Left lung (tissue), 10 donors: ENCODE measurements around the gene CMTR1. TPM values are rescaled to one million over a fixed set of nuclear protein-coding genes. Genes with fewer than 3 reads are reported as not detected.
A peak's percentile ranks its signal among the peaks of the same experiment; 100 is the strongest.

Experiments
- ATAC-seq: fragments of 200-7000 bp; cut with Tn5 transposase; one replicate; pipeline ENCODE4 v1.9.1; 2020; ENCODE audit warnings: moderate library complexity
- DNase-seq, 4 donors: peaks; one replicate each; pipeline ENCODE4 v3.0.0-alpha.2; 2013 to 2020
- H3K27ac ChIP-seq, 2 donors: fragments of 200-600 bp; sonication (generic) in 1 of 2; one replicate each; pipeline versions ENCODE4 v1.5.0 to v1.8.0; 2020 to 2021
- H3K27me3 ChIP-seq, 2 donors: fragments of 200-600 bp; sonication (generic) in 1 of 2; one replicate each; pipeline versions ENCODE4 v1.5.0 to v1.8.0; 2020 to 2021
- H3K36me3 ChIP-seq, 2 donors: fragments of 200-600 bp; sonication (generic) in 1 of 2; one replicate each; pipeline versions ENCODE4 v1.5.0 to v1.8.0; 2020 to 2021
- H3K4me1 ChIP-seq, 2 donors: fragments of 200-600 bp; one replicate each; pipeline ENCODE4 v1.8.0; 2021
- H3K4me3 ChIP-seq, 2 donors: fragments of 200-600 bp; sonication (generic) in 1 of 2; one replicate each; pipeline versions ENCODE4 v1.5.0 to v1.8.0; 2020 to 2021; ENCODE audit warnings: mild to moderate bottlenecking in 1 of 2
- H3K9me3 ChIP-seq, 2 donors: fragments of 200-600 bp; sonication (generic) in 1 of 2; one replicate each; pipeline versions ENCODE4 v1.5.0 to v1.8.0; 2020 to 2021
- CTCF ChIP-seq, 2 donors: fragments of 200-600 bp; sonication (generic) in 1 of 2; IDR thresholded peaks; one replicate each; pipeline versions ENCODE4 v1.5.0 to v1.8.0; 2021; ENCODE audit warnings: antibody characterized with exemption in 2 of 2
- intact Hi-C, 2 donors: fragments of 100-400 bp; cut with DNase I; formaldehyde crosslinking; loops; one replicate each; pipeline versions ENCODE4 v1.11.2 to v1.14.2; 2022
- polyA plus RNA-seq, 6 donors: library from polyadenylated mRNA; unstranded; fragments of 120-200 nt; gene quantifications; one replicate each; pipeline ENCODE4 v1.2.1, GENCODE V29; 2013; ENCODE audit not compliant: insufficient read length in 6 of 6
- total RNA-seq, 2 donors: library from RNA; stranded (reverse); fragmentation: NEBNext Ultra II Directional; extraction: Animal tissue kit (Norgen Biotek cat#: 25700); gene quantifications; one replicate each; pipeline ENCODE4 v1.2.1, GENCODE V29; 2021
- donor health status: DM: no; HTN: yes; CAD: no.
- donor health status: DM: no; HTN: no; CAD: no.

The CMTR1 gene
- total and polyA plus RNA-seq, 8 donors, result 36.1 to 54.4 (median 51.1) TPM

- TF ChIP-seq CTCF (IDR thresholded peaks at IDR 0.05), result no peak
- H3K27me3 ChIP-seq, result no peaks in the 10 kb centered on the region
- H3K9me3 ChIP-seq, result no peaks in the 10 kb centered on the region
- H3K4me3 ChIP-seq, result no peak overlapping the region
- H3K36me3 ChIP-seq, result no peaks in the 10 kb centered on the region
- no peak for DNase-seq
- H3K27ac ChIP-seq, result no peak overlapping the region
- intact Hi-C loops, result no loop called here
- no peak for ATAC-seq
- no peaks in the 10 kb centered on the region for H3K4me1 ChIP-seq
Measured at GRCh38 chr6:37426058-37426944, 6.7 kb upstream of the CMTR1 start.

GRCh38 chr6:37426945-37427510 lies 6.0 kb upstream of the CMTR1 start:
- H3K27ac ChIP-seq, result no peak overlapping the region
- intact Hi-C loops, result no loop called here

GRCh38 chr6:37429352-37429750 lies 3.7 kb upstream of the CMTR1 start:
- Histone ChIP-seq H3K9me3 (no peaks in the 10 kb centered on the region), H3K36me3 (no peaks in the 10 kb centered on the region), H3K27ac (no peak overlapping the region), H3K4me3 (no peak overlapping the region), H3K4me1 (peaks cover 6 to 16% of the 10 kb centered on the region in 2 donors), H3K27me3 (no peaks in the 10 kb centered on the region)
- no peak for TF ChIP-seq CTCF (IDR thresholded peaks at IDR 0.05)
- intact Hi-C loops, result no loop called here
- DNase-seq (no peak), ATAC-seq (no peak)

More at GRCh38 chr6:37426945-37427510, 6.0 kb upstream of the CMTR1 start:
- peaks cover 0 to under 1% of the 10 kb centered on the region in 2 donors for H3K4me1 ChIP-seq
- DNase-seq (no peak), ATAC-seq (no peak)
- H3K4me3 ChIP-seq, result no peak overlapping the region
- no peaks in the 10 kb centered on the region for H3K9me3 ChIP-seq
- no peak for TF ChIP-seq CTCF (IDR thresholded peaks at IDR 0.05)
- no peaks in the 10 kb centered on the region for H3K27me3 ChIP-seq
- H3K36me3 ChIP-seq, result no peaks in the 10 kb centered on the region

- peak; percentile 11 for ATAC-seq
- no peak for DNase-seq
- Histone ChIP-seq H3K27ac (peak overlapping the region; percentile 87 to 95), H3K9me3 (no peaks in the 10 kb centered on the region), H3K4me3 (peak overlapping the region; percentile 94 to 99), H3K36me3 (peaks cover 0 to 21% of the 10 kb centered on the region in 2 donors), H3K27me3 (no peaks in the 10 kb centered on the region), H3K4me1 (peaks cover 7 to 27% of the 10 kb centered on the region in 2 donors)
- no peak for TF ChIP-seq CTCF (IDR thresholded peaks at IDR 0.05)
- intact Hi-C loops, result no loop called here
Measured at GRCh38 chr6:37432590-37432915, 468 bp upstream of the CMTR1 start.

- DNase-seq, result peak in 3 of 4 donors; percentile 11 to 34 (median 23)
- intact Hi-C loops, result no loop called here
- TF ChIP-seq CTCF (IDR thresholded peaks at IDR 0.05), result no peak
- Histone ChIP-seq H3K4me3 (peak overlapping the region; percentile 94 to 99), H3K9me3 (no peaks in the 10 kb centered on the region), H3K27me3 (no peaks in the 10 kb centered on the region), H3K4me1 (peaks cover 7 to 27% of the 10 kb centered on the region in 2 donors), H3K36me3 (peaks cover 0 to 33% of the 10 kb centered on the region in 2 donors), H3K27ac (peak overlapping the region; percentile 87 to 95)
- peak; percentile 45 for ATAC-seq
Measured at GRCh38 chr6:37433657-37434271, 743 bp downstream of the CMTR1 start.
